ENCODE data around the gene PDSS2.
"Not testable (repeated sequence)": the region's sequence is repeated elsewhere in the genome, so short reads cannot be mapped to it uniquely, and the experiment has no call there.

The PDSS2 gene

GRCh38 chr6:107435798-107436197 lies 23.6 kb downstream of the PDSS2 start:
- H3K79me2 ChIP-seq (ENCODE audit: control insufficient read depth, insufficient read depth, low read length, poor library complexity) = no peaks in the 10 kb centered on the region
- no peak overlapping the region for H4K12ac ChIP-seq (ENCODE audit: low read depth, low read length)
- H2AFZ ChIP-seq (ENCODE audit: insufficient read depth, low read length, poor library complexity) = no peak overlapping the region
- H2AK5ac ChIP-seq (ENCODE audit: low read length) = no peak overlapping the region
- no peak overlapping the region for H4K8ac ChIP-seq (ENCODE audit: low read depth, low read length)
- H3K4me2 ChIP-seq (ENCODE audit: low read length) = no peak overlapping the region
- H2BK120ac ChIP-seq (ENCODE audit: insufficient read depth, low read length, poor library complexity) = no peak overlapping the region
- H3K36me3 ChIP-seq (ENCODE audit: control insufficient read depth in 1 of 2, insufficient read depth in 2 of 2, low read length in 2 of 2) = no peaks in the 10 kb centered on the region
- H3K27me3 ChIP-seq (ENCODE audit: insufficient read depth, low read length) = no peaks in the 10 kb centered on the region
- DNase-seq = no peak
- H3K27ac ChIP-seq (ENCODE audit: low read depth, low read length) = no peak overlapping the region
- H3K4ac ChIP-seq (ENCODE audit: low read depth, low read length) = no peak overlapping the region
- H2BK5ac ChIP-seq (ENCODE audit: low read depth, low read length, poor library complexity) = no peak overlapping the region
- no peak overlapping the region for H3K9ac ChIP-seq (ENCODE audit: low read length)
- WGBS (ENCODE audit: extremely low coverage, insufficient coverage, insufficient read length) = no CpG with 5 or more reads among the region's 3 CpGs
- H3K23ac ChIP-seq (ENCODE audit: low read length) = no peak overlapping the region
- H3K18ac ChIP-seq (ENCODE audit: low read length) = no peak overlapping the region
- H2BK12ac ChIP-seq (ENCODE audit: low read length) = no peak overlapping the region
- no peaks in the 10 kb centered on the region for H3K9me3 ChIP-seq (ENCODE audit: insufficient read depth, low read depth, low read length)
- H3K79me1 ChIP-seq (ENCODE audit: low read length) = no peaks in the 10 kb centered on the region
- H3K4me1 ChIP-seq (ENCODE audit: control insufficient read depth in 1 of 2, insufficient read depth in 2 of 2, low read length in 2 of 2) = no peaks in the 10 kb centered on the region
- no peak overlapping the region for H3K14ac ChIP-seq (ENCODE audit: low read length)
- no peak overlapping the region for H3K4me3 ChIP-seq (ENCODE audit: low read depth, low read length)
- no peak overlapping the region for H4K91ac ChIP-seq (ENCODE audit: low read depth, low read length)

- Histone ChIP-seq H3K9me3 (ENCODE audit: insufficient read depth, low read depth, low read length) (no peaks in the 10 kb centered on the region), H2AK5ac (ENCODE audit: low read length) (no peak overlapping the region), H3K4me3 (ENCODE audit: low read depth, low read length) (no peak overlapping the region), H4K91ac (ENCODE audit: low read depth, low read length) (no peak overlapping the region), H3K4me1 (ENCODE audit: control insufficient read depth in 1 of 2, insufficient read depth in 2 of 2, low read length in 2 of 2) (no peaks in the 10 kb centered on the region), H3K14ac (ENCODE audit: low read length) (no peak overlapping the region), H3K18ac (ENCODE audit: low read length) (no peak overlapping the region), H2BK5ac (ENCODE audit: low read depth, low read length, poor library complexity) (no peak overlapping the region), H2BK120ac (ENCODE audit: insufficient read depth, low read length, poor library complexity) (no peak overlapping the region), H3K4me2 (ENCODE audit: low read length) (no peak overlapping the region), H3K9ac (ENCODE audit: low read length) (no peak overlapping the region), H3K23ac (ENCODE audit: low read length) (no peak overlapping the region), H4K12ac (ENCODE audit: low read depth, low read length) (no peak overlapping the region), H3K27me3 (ENCODE audit: insufficient read depth, low read length) (no peaks in the 10 kb centered on the region), H3K79me2 (ENCODE audit: control insufficient read depth, insufficient read depth, low read length, poor library complexity) (no peaks in the 10 kb centered on the region), H3K79me1 (ENCODE audit: low read length) (no peaks in the 10 kb centered on the region), H3K27ac (ENCODE audit: low read depth, low read length) (no peak overlapping the region), H2BK12ac (ENCODE audit: low read length) (no peak overlapping the region), H2AFZ (ENCODE audit: insufficient read depth, low read length, poor library complexity) (no peak overlapping the region), H4K8ac (ENCODE audit: low read depth, low read length) (no peak overlapping the region), H3K36me3 (ENCODE audit: control insufficient read depth in 1 of 2, insufficient read depth in 2 of 2, low read length in 2 of 2) (no peaks in the 10 kb centered on the region), H3K4ac (ENCODE audit: low read depth, low read length) (no peak overlapping the region)
- no peak for DNase-seq
- WGBS (ENCODE audit: extremely low coverage, insufficient coverage, insufficient read length) = no CpG with 5 or more reads among the region's 3 CpGs
Measured at GRCh38 chr6:107434812-107435211, 24.6 kb downstream of the PDSS2 start.

DNA sequence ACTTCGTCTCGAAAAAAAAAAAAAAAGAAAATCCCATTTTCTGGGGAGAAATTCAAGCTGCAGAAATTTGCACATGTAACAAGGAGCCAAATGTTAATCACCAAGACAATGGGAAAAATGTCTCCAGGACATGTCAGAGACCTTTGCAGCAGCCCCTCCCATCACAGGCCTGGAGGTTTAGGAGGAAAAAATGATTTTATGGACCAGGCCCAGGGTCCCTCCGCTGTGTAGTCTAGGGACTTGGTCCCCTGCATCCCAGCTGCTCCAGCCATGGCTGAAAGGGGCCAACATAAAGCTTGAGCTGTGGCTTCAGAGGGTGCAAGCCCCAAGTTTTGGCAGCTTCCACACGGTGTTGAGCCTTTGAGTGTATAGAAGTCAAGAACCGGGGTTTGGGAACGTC lies 33.4 kb downstream of the PDSS2 start:
- not testable (repeated sequence) for H2BK5ac ChIP-seq (ENCODE audit: low read depth, low read length, poor library complexity); H2AFZ ChIP-seq (ENCODE audit: insufficient read depth, low read length, poor library complexity); H3K4me3 ChIP-seq (ENCODE audit: low read depth, low read length); DNase-seq; H3K4me1 ChIP-seq (ENCODE audit: control insufficient read depth in 1 of 2, insufficient read depth in 2 of 2, low read length in 2 of 2); H4K8ac ChIP-seq (ENCODE audit: low read depth, low read length); H3K36me3 ChIP-seq (ENCODE audit: control insufficient read depth in 1 of 2, insufficient read depth in 2 of 2, low read length in 2 of 2); H3K9me3 ChIP-seq (ENCODE audit: insufficient read depth, low read depth, low read length); H3K79me2 ChIP-seq (ENCODE audit: control insufficient read depth, insufficient read depth, low read length, poor library complexity); H2AK5ac ChIP-seq (ENCODE audit: low read length); H4K91ac ChIP-seq (ENCODE audit: low read depth, low read length); H2BK12ac ChIP-seq (ENCODE audit: low read length); H3K18ac ChIP-seq (ENCODE audit: low read length); H4K12ac ChIP-seq (ENCODE audit: low read depth, low read length); H3K4ac ChIP-seq (ENCODE audit: low read depth, low read length); H3K4me2 ChIP-seq (ENCODE audit: low read length); H3K14ac ChIP-seq (ENCODE audit: low read length); H3K23ac ChIP-seq (ENCODE audit: low read length); H3K27ac ChIP-seq (ENCODE audit: low read depth, low read length); H3K27me3 ChIP-seq (ENCODE audit: insufficient read depth, low read length); H3K9ac ChIP-seq (ENCODE audit: low read length); H2BK120ac ChIP-seq (ENCODE audit: insufficient read depth, low read length, poor library complexity); H3K79me1 ChIP-seq (ENCODE audit: low read length)
- WGBS (ENCODE audit: extremely low coverage, insufficient coverage, insufficient read length) = no CpG with 5 or more reads among the region's 6 CpGs

DNA sequence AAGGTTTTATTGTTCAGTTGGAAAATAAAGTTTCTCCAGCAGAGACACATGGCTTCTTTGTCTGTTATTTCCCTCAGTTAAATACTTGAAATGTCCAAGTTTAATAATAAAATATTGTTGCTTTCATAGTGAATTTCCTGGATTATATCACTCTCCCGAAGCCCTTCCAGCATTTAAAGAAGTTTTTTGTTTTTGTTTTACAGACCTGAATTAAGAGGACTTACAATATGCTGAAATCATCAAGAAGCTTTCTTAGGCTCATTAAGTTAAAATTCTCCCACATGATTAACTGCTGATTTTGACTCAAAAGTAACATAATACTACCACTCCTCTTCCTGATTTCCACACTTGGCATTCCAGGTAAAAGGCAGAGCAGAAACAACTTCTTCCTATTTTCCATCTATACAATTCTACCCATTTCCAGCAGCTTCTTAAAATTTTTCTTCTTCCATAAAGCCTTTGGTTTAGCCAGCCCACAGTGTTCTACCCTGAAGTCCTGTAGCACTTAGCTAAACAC lies 35.8 kb downstream of the PDSS2 start:
- Histone ChIP-seq H2BK5ac (ENCODE audit: low read depth, low read length, poor library complexity) (no peak overlapping the region), H3K27me3 (ENCODE audit: insufficient read depth, low read length) (no peaks in the 10 kb centered on the region), H3K9ac (ENCODE audit: low read length) (no peak overlapping the region), H3K4me3 (ENCODE audit: low read depth, low read length) (no peak overlapping the region), H3K23ac (ENCODE audit: low read length) (no peak overlapping the region), H3K4ac (ENCODE audit: low read depth, low read length) (no peak overlapping the region), H4K12ac (ENCODE audit: low read depth, low read length) (no peak overlapping the region), H3K4me2 (ENCODE audit: low read length) (no peak overlapping the region), H4K91ac (ENCODE audit: low read depth, low read length) (no peak overlapping the region), H4K8ac (ENCODE audit: low read depth, low read length) (no peak overlapping the region), H2AK5ac (ENCODE audit: low read length) (no peak overlapping the region), H3K27ac (ENCODE audit: low read depth, low read length) (no peak overlapping the region), H2BK12ac (ENCODE audit: low read length) (no peak overlapping the region), H2BK120ac (ENCODE audit: insufficient read depth, low read length, poor library complexity) (no peak overlapping the region), H3K79me1 (ENCODE audit: low read length) (no peaks in the 10 kb centered on the region), H3K36me3 (ENCODE audit: control insufficient read depth in 1 of 2, insufficient read depth in 2 of 2, low read length in 2 of 2) (peaks cover 2 to 4% of the 10 kb centered on the region in 2 experiments), H3K14ac (ENCODE audit: low read length) (no peak overlapping the region), H3K4me1 (ENCODE audit: control insufficient read depth in 1 of 2, insufficient read depth in 2 of 2, low read length in 2 of 2) (no peaks in the 10 kb centered on the region), H3K79me2 (ENCODE audit: control insufficient read depth, insufficient read depth, low read length, poor library complexity) (no peaks in the 10 kb centered on the region), H3K9me3 (ENCODE audit: insufficient read depth, low read depth, low read length) (peaks cover 7% of the 10 kb centered on the region), H3K18ac (ENCODE audit: low read length) (no peak overlapping the region), H2AFZ (ENCODE audit: insufficient read depth, low read length, poor library complexity) (no peak overlapping the region)
- no peak for DNase-seq
- no CpG with 5 or more reads among the region's 1 CpG for WGBS (ENCODE audit: extremely low coverage, insufficient coverage, insufficient read length)
